ENCODE data around the gene C1orf141. TPM values are rescaled to one million over a fixed set of nuclear protein-coding genes. Genes with fewer than 3 reads are reported as not detected.

C1orf141 gene
- polyA plus RNA-seq (2013) = not detected in 2 replicates

DNA sequence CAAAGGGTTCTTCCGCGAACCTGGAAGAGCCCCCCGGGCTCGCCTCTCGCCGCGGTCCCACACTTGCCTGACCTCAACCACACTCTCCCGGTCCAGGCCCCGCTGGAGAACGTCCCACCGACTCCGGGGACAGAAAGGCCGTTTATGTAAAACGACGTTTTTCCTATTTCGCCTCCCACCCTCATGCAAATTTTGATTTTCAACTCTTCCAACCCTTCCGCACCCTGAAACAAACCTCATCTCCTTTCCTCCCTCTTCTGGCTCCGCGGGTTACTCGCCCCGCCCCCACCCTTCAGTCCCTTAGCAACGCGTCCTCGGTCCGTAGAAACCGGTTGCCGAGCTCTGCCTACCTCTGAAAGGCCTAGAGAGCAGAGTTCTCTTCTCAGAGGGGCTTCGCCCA, at the start of gene C1orf141:
TSS of gene C1orf141 (minus strand) at position 276 of the 400 bp plus-strand sequence. CDS start 7,730 bp downstream, outside the sequence.
- no peak for DNase-seq
- Histone ChIP-seq H2BK120ac (ENCODE audit: insufficient read depth, low read length, poor library complexity) (no peak within 1 kb of the TSS), H2BK5ac (ENCODE audit: low read depth, low read length, poor library complexity) (no peak within 1 kb of the TSS), H2AFZ (ENCODE audit: insufficient read depth, low read length, poor library complexity) (no peak within 1 kb of the TSS), H3K4me1 (ENCODE audit: control insufficient read depth in 1 of 2, insufficient read depth in 2 of 2, low read length in 2 of 2) (no peaks in the 10 kb centered on the region), H3K14ac (ENCODE audit: low read length) (no peak within 1 kb of the TSS), H3K18ac (ENCODE audit: low read length) (no peak within 1 kb of the TSS), H3K4ac (ENCODE audit: low read depth, low read length) (no peak within 1 kb of the TSS), H4K8ac (ENCODE audit: low read depth, low read length) (no peak within 1 kb of the TSS), H4K91ac (ENCODE audit: low read depth, low read length) (no peak within 1 kb of the TSS), H4K12ac (ENCODE audit: low read depth, low read length) (no peak within 1 kb of the TSS), H3K27ac (ENCODE audit: low read depth, low read length) (no peak within 1 kb of the TSS), H3K27me3 (ENCODE audit: insufficient read depth, low read length) (no peaks in the 10 kb centered on the region), H2BK12ac (ENCODE audit: low read length) (no peak within 1 kb of the TSS), H3K79me1 (ENCODE audit: low read length) (no peaks in the 10 kb centered on the region), H3K4me3 (ENCODE audit: low read depth, low read length) (no peak within 1 kb of the TSS), H3K23ac (ENCODE audit: low read length) (no peak within 1 kb of the TSS), H3K9ac (ENCODE audit: low read length) (no peak within 1 kb of the TSS), H3K9me3 (ENCODE audit: insufficient read depth, low read depth, low read length) (no peaks in the 10 kb centered on the region), H3K79me2 (ENCODE audit: control insufficient read depth, insufficient read depth, low read length, poor library complexity) (no peaks in the 10 kb centered on the region), H2AK5ac (ENCODE audit: low read length) (no peak within 1 kb of the TSS), H3K36me3 (ENCODE audit: control insufficient read depth in 1 of 2, insufficient read depth in 2 of 2, low read length in 2 of 2) (no peaks in the 10 kb centered on the region), H3K4me2 (ENCODE audit: low read length) (peak within 1 kb of the TSS; percentile 64)
- no CpG with 5 or more reads among the region's 28 CpGs for WGBS (ENCODE audit: extremely low coverage, insufficient coverage, insufficient read length)

DNA sequence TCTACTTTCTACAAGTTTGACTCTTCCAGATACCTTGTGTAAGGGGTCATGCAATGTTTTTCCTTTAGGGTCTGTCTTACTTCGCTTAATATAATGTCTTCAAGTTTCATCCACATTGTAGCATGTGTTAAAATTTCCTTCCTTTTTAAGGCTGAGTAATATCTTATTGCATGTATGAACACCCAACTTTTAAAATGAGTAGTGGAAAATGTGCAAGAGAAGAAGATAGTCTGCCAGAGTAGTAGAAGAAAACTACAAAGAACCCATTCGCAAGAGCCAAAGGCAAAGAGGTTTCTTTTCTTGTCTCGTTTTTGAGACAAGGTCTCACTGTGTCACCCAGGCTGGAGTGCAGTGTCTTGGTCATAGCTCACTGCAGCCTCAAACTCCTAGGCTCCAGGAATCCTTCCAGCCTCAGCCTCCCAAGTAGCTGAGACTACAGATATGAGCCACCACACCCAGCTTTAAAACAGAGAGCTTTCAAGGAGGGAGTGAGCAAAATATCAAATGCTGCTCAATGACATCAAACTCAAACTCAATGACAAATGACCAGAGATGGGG, 40.8 kb upstream of the C1orf141 start:
- Histone ChIP-seq H3K18ac (ENCODE audit: low read length) (no peak overlapping the region), H4K91ac (ENCODE audit: low read depth, low read length) (no peak overlapping the region), H3K27ac (ENCODE audit: low read depth, low read length) (no peak overlapping the region), H3K27me3 (ENCODE audit: insufficient read depth, low read length) (no peaks in the 10 kb centered on the region), H3K14ac (ENCODE audit: low read length) (no peak overlapping the region), H3K79me2 (ENCODE audit: control insufficient read depth, insufficient read depth, low read length, poor library complexity) (no peaks in the 10 kb centered on the region), H3K23ac (ENCODE audit: low read length) (no peak overlapping the region), H2BK12ac (ENCODE audit: low read length) (no peak overlapping the region), H3K4me2 (ENCODE audit: low read length) (no peak overlapping the region), H4K8ac (ENCODE audit: low read depth, low read length) (no peak overlapping the region), H3K36me3 (ENCODE audit: control insufficient read depth in 1 of 2, insufficient read depth in 2 of 2, low read length in 2 of 2) (no peaks in the 10 kb centered on the region), H2AK5ac (ENCODE audit: low read length) (no peak overlapping the region), H2BK5ac (ENCODE audit: low read depth, low read length, poor library complexity) (no peak overlapping the region), H3K9ac (ENCODE audit: low read length) (no peak overlapping the region), H3K79me1 (ENCODE audit: low read length) (no peaks in the 10 kb centered on the region), H3K4ac (ENCODE audit: low read depth, low read length) (no peak overlapping the region), H3K9me3 (ENCODE audit: insufficient read depth, low read depth, low read length) (no peaks in the 10 kb centered on the region), H3K4me1 (ENCODE audit: control insufficient read depth in 1 of 2, insufficient read depth in 2 of 2, low read length in 2 of 2) (no peaks in the 10 kb centered on the region), H2AFZ (ENCODE audit: insufficient read depth, low read length, poor library complexity) (no peak overlapping the region), H3K4me3 (ENCODE audit: low read depth, low read length) (no peak overlapping the region), H2BK120ac (ENCODE audit: insufficient read depth, low read length, poor library complexity) (no peak overlapping the region), H4K12ac (ENCODE audit: low read depth, low read length) (no peak overlapping the region)
- DNase-seq = no peak
- WGBS (ENCODE audit: extremely low coverage, insufficient coverage, insufficient read length) = no CpG with 5 or more reads among the region's 3 CpGs

GRCh38 chr1:67174716-67175284, 40.0 kb upstream of the C1orf141 start:
- no peak overlapping the region for H3K9ac ChIP-seq (ENCODE audit: low read length)
- no peak for DNase-seq
- no peak overlapping the region for H3K4ac ChIP-seq (ENCODE audit: low read depth, low read length)
- no peak overlapping the region for H3K14ac ChIP-seq (ENCODE audit: low read length)
- no peak overlapping the region for H2BK5ac ChIP-seq (ENCODE audit: low read depth, low read length, poor library complexity)
- no peak overlapping the region for H2BK120ac ChIP-seq (ENCODE audit: insufficient read depth, low read length, poor library complexity)
- H3K18ac ChIP-seq (ENCODE audit: low read length) = no peak overlapping the region
- H3K36me3 ChIP-seq (ENCODE audit: control insufficient read depth in 1 of 2, insufficient read depth in 2 of 2, low read length in 2 of 2) = no peaks in the 10 kb centered on the region
- H4K91ac ChIP-seq (ENCODE audit: low read depth, low read length) = no peak overlapping the region
- H3K4me3 ChIP-seq (ENCODE audit: low read depth, low read length) = no peak overlapping the region
- H3K9me3 ChIP-seq (ENCODE audit: insufficient read depth, low read depth, low read length) = no peaks in the 10 kb centered on the region
- no peaks in the 10 kb centered on the region for H3K79me2 ChIP-seq (ENCODE audit: control insufficient read depth, insufficient read depth, low read length, poor library complexity)
- H4K12ac ChIP-seq (ENCODE audit: low read depth, low read length) = no peak overlapping the region
- no peak overlapping the region for H2AK5ac ChIP-seq (ENCODE audit: low read length)
- no peak overlapping the region for H3K23ac ChIP-seq (ENCODE audit: low read length)
- no peaks in the 10 kb centered on the region for H3K4me1 ChIP-seq (ENCODE audit: control insufficient read depth in 1 of 2, insufficient read depth in 2 of 2, low read length in 2 of 2)
- H3K27me3 ChIP-seq (ENCODE audit: insufficient read depth, low read length) = no peaks in the 10 kb centered on the region
- H3K79me1 ChIP-seq (ENCODE audit: low read length) = no peaks in the 10 kb centered on the region
- H3K4me2 ChIP-seq (ENCODE audit: low read length) = no peak overlapping the region
- no peak overlapping the region for H2AFZ ChIP-seq (ENCODE audit: insufficient read depth, low read length, poor library complexity)
- H4K8ac ChIP-seq (ENCODE audit: low read depth, low read length) = no peak overlapping the region
- H2BK12ac ChIP-seq (ENCODE audit: low read length) = no peak overlapping the region
- no peak overlapping the region for H3K27ac ChIP-seq (ENCODE audit: low read depth, low read length)
- WGBS (ENCODE audit: extremely low coverage, insufficient coverage, insufficient read length) = no CpG with 5 or more reads among the region's 2 CpGs

DNA sequence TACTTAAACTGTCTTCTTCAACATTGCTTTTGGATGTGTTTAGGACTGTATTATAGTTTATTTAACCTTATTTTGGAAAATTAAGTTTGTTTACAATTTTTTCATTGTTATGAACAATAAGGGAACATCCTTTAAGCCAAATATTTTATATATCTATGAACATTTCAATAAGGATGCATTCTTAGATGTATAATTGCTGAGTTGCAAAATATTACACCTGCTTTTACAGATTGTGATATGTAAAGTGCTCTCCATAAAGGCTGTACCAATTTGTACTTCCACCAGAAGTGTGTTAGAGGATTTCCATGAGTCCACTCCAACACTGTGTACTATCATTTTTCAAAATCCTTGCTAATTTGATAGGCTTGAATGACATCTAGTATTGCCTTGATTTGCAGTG, 39.2 kb upstream of the C1orf141 start:
- no peak overlapping the region for H3K4ac ChIP-seq (ENCODE audit: low read depth, low read length)
- H3K79me2 ChIP-seq (ENCODE audit: control insufficient read depth, insufficient read depth, low read length, poor library complexity) = no peaks in the 10 kb centered on the region
- H2BK5ac ChIP-seq (ENCODE audit: low read depth, low read length, poor library complexity) = no peak overlapping the region
- H3K4me1 ChIP-seq (ENCODE audit: control insufficient read depth in 1 of 2, insufficient read depth in 2 of 2, low read length in 2 of 2) = no peaks in the 10 kb centered on the region
- no peaks in the 10 kb centered on the region for H3K79me1 ChIP-seq (ENCODE audit: low read length)
- no peak overlapping the region for H3K27ac ChIP-seq (ENCODE audit: low read depth, low read length)
- H2AK5ac ChIP-seq (ENCODE audit: low read length) = no peak overlapping the region
- no peak overlapping the region for H3K4me2 ChIP-seq (ENCODE audit: low read length)
- no peak overlapping the region for H3K23ac ChIP-seq (ENCODE audit: low read length)
- no peak overlapping the region for H3K4me3 ChIP-seq (ENCODE audit: low read depth, low read length)
- no peak overlapping the region for H2AFZ ChIP-seq (ENCODE audit: insufficient read depth, low read length, poor library complexity)
- no peaks in the 10 kb centered on the region for H3K36me3 ChIP-seq (ENCODE audit: control insufficient read depth in 1 of 2, insufficient read depth in 2 of 2, low read length in 2 of 2)
- H4K91ac ChIP-seq (ENCODE audit: low read depth, low read length) = no peak overlapping the region
- no peaks in the 10 kb centered on the region for H3K27me3 ChIP-seq (ENCODE audit: insufficient read depth, low read length)
- no peak for DNase-seq
- no peak overlapping the region for H2BK12ac ChIP-seq (ENCODE audit: low read length)
- H4K8ac ChIP-seq (ENCODE audit: low read depth, low read length) = no peak overlapping the region
- no peak overlapping the region for H4K12ac ChIP-seq (ENCODE audit: low read depth, low read length)
- no peak overlapping the region for H3K14ac ChIP-seq (ENCODE audit: low read length)
- no peak overlapping the region for H3K9ac ChIP-seq (ENCODE audit: low read length)
- H3K18ac ChIP-seq (ENCODE audit: low read length) = no peak overlapping the region
- H3K9me3 ChIP-seq (ENCODE audit: insufficient read depth, low read depth, low read length) = no peaks in the 10 kb centered on the region
- H2BK120ac ChIP-seq (ENCODE audit: insufficient read depth, low read length, poor library complexity) = no peak overlapping the region

Measured in trophoblast cell (in vitro differentiated cells and primary cell).